MCF 10A (cell line): ENCODE results near the gene ACSL1. TPM values are rescaled to one million over a fixed set of nuclear protein-coding genes. Genes with fewer than 3 reads are reported as not detected.
"Not testable (repeated sequence)": the region's sequence is repeated elsewhere in the genome, so short reads cannot be mapped to it uniquely, and the experiment has no call there.

ENCODE experiments used
- BruUV-seq: library from RNA; stranded (reverse); fragments of 400-500 nt; replicated peaks from 2 replicates; lab custom pipeline; 2021; lab: Mats Ljungman, UMichigan
- CTCF ChIA-PET: fragments of 300-600 bp; sonication (Branson Sonifier 250); formaldehyde crosslinking; extraction: SDS; loops from one replicate; lab custom pipeline; 2021; ENCODE audit warnings: antibody characterized with exemption, inconsistent platforms; lab: Yijun Ruan, JAX
- POLR2A ChIA-PET: fragments of 300-600, 350-650 bp; sonication (Branson Sonifier 250); formaldehyde crosslinking; extraction: SDS; loops from one replicate; lab custom pipeline; 2020; ENCODE audit warnings: antibody characterized with exemption, inconsistent platforms; lab: Yijun Ruan, JAX
- DNase-seq: peaks from one replicate; pipeline ENCODE4 v3.0.0-alpha.2; 2018; ENCODE audit not compliant: unreplicated experiment
- H3K27ac Mint-ChIP-seq: one replicate; pipeline ENCODE4 v1.8.0; 2022; ENCODE audit warnings: mild to moderate bottlenecking, low read depth, mixed read lengths; ENCODE audit not compliant: unreplicated experiment
- H3K27me3 Mint-ChIP-seq: one replicate; pipeline ENCODE4 v1.8.0; 2022; ENCODE audit warnings: mixed read lengths; ENCODE audit not compliant: insufficient read depth, unreplicated experiment
- H3K36me3 Mint-ChIP-seq: one replicate; pipeline ENCODE4 v1.8.0; 2022; ENCODE audit warnings: mild to moderate bottlenecking, moderate library complexity, mixed read lengths; ENCODE audit not compliant: insufficient read depth, unreplicated experiment
- H3K4me1 Mint-ChIP-seq: one replicate; pipeline ENCODE4 v1.8.0; 2022; ENCODE audit warnings: mixed read lengths; ENCODE audit not compliant: insufficient read depth, unreplicated experiment
- H3K4me3 Mint-ChIP-seq: one replicate; pipeline ENCODE4 v1.8.0; 2022; ENCODE audit warnings: mild to moderate bottlenecking, moderate library complexity, mixed read lengths; ENCODE audit not compliant: unreplicated experiment
- H3K9me3 Mint-ChIP-seq: one replicate; pipeline ENCODE4 v1.8.0; 2022; ENCODE audit warnings: mixed read lengths; ENCODE audit not compliant: unreplicated experiment
- CTCF ChIP-seq: fragments of 200-600 bp; IDR thresholded peaks from one replicate; pipeline ENCODE4 v1.8.0; 2022; ENCODE audit warnings: antibody characterized with exemption, mild to moderate bottlenecking; ENCODE audit not compliant: unreplicated experiment
- intact Hi-C: fragments of 100-400 bp; cut with micrococcal nuclease; formaldehyde crosslinking; loops from 2 replicates; pipeline ENCODE4 v1.14.1; 2022
- total RNA-seq: library from RNA; stranded (reverse); gene quantifications from 2 replicates; pipeline ENCODE4 v1.2.3, GENCODE V29; 2022

The ACSL1 gene
- total RNA-seq, 1 experiment from 2014 or later = 105 TPM

- no peaks in the 10 kb centered on the region for H3K9me3 Mint-ChIP-seq
- intact Hi-C loops = no loop called here
- POLR2A ChIA-PET = interaction anchor here (0.6 to 1.5 kb wide), 2 partner anchors 10 to 335 kb away, joined by 3 to 8 read pairs; no protein-coding TSS in a partner anchor
- no peak for DNase-seq
- H3K4me3 Mint-ChIP-seq = no peak overlapping the region
- no TSS peak for BruUV-seq
- no peak for TF ChIP-seq CTCF
- no peaks in the 10 kb centered on the region for H3K27me3 Mint-ChIP-seq
- H3K27ac Mint-ChIP-seq = peak overlapping the region; percentile 21
- H3K4me1 Mint-ChIP-seq = no peaks in the 10 kb centered on the region
- CTCF ChIA-PET = interaction anchor here (0.9 to 1.2 kb wide), 2 partner anchors 10 to 313 kb away, joined by 3 read pairs; no protein-coding TSS in a partner anchor
- peaks cover 94% of the 10 kb centered on the region for H3K36me3 Mint-ChIP-seq
These were observed 42.9 kb downstream of the ACSL1 start for GRCh38 chr4:184782731-184783373.

GRCh38 chr4:184779160-184779559, 46.6 kb downstream of the ACSL1 start:
- H3K27me3 Mint-ChIP-seq, POLR2A ChIA-PET, H3K27ac Mint-ChIP-seq, BruUV-seq, intact Hi-C loops, H3K4me3 Mint-ChIP-seq, DNase-seq, H3K9me3 Mint-ChIP-seq, H3K4me1 Mint-ChIP-seq: not testable (repeated sequence)
- peaks cover 95% of the 10 kb centered on the region for H3K36me3 Mint-ChIP-seq
- CTCF ChIA-PET = interaction anchor here (0.5 kb wide), 1 partner anchor 34 kb away, joined by 3 read pairs; no protein-coding TSS in a partner anchor

GRCh38 chr4:184778325-184778724, 47.4 kb downstream of the ACSL1 start:
- peaks cover 6% of the 10 kb centered on the region for H3K4me1 Mint-ChIP-seq
- intact Hi-C loops = no loop called here
- no peaks in the 10 kb centered on the region for H3K27me3 Mint-ChIP-seq
- ChIA-PET POLR2A (no interaction called here), CTCF (interaction anchor here (1.0 kb wide), 1 partner anchor 14 kb away, joined by 4 read pairs; no protein-coding TSS in a partner anchor)
- no peak for DNase-seq
- BruUV-seq = no TSS peak
- H3K36me3 Mint-ChIP-seq = peaks cover 93% of the 10 kb centered on the region
- TF ChIP-seq CTCF = no peak
- H3K4me3 Mint-ChIP-seq = no peak overlapping the region
- no peak overlapping the region for H3K27ac Mint-ChIP-seq
- no peaks in the 10 kb centered on the region for H3K9me3 Mint-ChIP-seq

GRCh38 chr4:184776821-184777220, 48.9 kb downstream of the ACSL1 start:
- Mint-ChIP-seq H3K36me3 (peaks cover 89% of the 10 kb centered on the region), H3K27me3 (no peaks in the 10 kb centered on the region), H3K9me3 (no peaks in the 10 kb centered on the region), H3K4me3 (no peak overlapping the region), H3K27ac (peak overlapping the region; percentile 73), H3K4me1 (peaks cover 6% of the 10 kb centered on the region)
- intact Hi-C loops = no loop called here
- ChIA-PET CTCF (no interaction called here), POLR2A (interaction anchor here (1.2 to 1.6 kb wide), 2 partner anchors 8 to 12 kb away, joined by 3 read pairs; no protein-coding TSS in a partner anchor)
- TF ChIP-seq CTCF = no peak
- no peak for DNase-seq
- no TSS peak for BruUV-seq
